ENCODE results near the gene TESPA1. TPM values are rescaled to one million over a fixed set of nuclear protein-coding genes. Genes with fewer than 3 reads are reported as not detected.

TESPA1 gene
- total and polyA plus RNA-seq, 2 of the 8 experiments (the other 6 are each of a cell fraction or from before 2014, with no cell fraction given): not detected

DNA sequence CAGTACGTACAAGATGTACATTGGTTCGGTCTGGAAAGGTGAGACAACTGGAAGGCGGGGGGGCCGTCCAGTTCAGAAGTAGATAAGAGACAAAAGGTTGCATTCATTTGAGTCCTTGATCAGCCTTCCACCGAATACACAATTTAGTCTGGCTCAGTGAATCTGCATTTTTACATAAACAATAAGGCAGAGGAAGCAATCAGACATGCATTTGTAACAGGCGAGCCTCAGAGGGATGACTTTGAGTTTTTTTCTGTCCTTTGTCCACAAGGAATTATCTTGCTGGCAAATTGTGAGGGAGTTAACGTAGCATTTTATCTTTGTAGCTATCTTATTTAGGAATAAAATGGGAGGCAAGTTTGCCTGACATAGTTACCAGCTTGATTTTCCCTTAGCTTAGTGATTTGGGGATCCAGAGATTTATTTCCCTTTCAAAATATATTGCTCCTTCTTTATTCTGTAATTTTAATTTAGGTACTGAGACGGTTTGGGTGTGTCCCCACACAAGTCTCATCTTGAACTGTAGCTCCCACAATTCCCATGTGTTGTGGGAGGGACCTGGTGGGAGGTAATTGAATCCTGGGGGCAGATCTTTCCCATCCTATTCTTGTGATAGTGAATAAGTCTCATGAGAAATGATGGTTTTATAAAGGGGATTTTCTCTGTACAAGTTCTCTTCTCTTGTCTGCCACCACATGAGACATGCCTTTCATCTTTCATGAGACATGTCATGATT lies 59.4 kb downstream of the TESPA1 start (continued):
- TF ChIP-seq, protein P1, sequence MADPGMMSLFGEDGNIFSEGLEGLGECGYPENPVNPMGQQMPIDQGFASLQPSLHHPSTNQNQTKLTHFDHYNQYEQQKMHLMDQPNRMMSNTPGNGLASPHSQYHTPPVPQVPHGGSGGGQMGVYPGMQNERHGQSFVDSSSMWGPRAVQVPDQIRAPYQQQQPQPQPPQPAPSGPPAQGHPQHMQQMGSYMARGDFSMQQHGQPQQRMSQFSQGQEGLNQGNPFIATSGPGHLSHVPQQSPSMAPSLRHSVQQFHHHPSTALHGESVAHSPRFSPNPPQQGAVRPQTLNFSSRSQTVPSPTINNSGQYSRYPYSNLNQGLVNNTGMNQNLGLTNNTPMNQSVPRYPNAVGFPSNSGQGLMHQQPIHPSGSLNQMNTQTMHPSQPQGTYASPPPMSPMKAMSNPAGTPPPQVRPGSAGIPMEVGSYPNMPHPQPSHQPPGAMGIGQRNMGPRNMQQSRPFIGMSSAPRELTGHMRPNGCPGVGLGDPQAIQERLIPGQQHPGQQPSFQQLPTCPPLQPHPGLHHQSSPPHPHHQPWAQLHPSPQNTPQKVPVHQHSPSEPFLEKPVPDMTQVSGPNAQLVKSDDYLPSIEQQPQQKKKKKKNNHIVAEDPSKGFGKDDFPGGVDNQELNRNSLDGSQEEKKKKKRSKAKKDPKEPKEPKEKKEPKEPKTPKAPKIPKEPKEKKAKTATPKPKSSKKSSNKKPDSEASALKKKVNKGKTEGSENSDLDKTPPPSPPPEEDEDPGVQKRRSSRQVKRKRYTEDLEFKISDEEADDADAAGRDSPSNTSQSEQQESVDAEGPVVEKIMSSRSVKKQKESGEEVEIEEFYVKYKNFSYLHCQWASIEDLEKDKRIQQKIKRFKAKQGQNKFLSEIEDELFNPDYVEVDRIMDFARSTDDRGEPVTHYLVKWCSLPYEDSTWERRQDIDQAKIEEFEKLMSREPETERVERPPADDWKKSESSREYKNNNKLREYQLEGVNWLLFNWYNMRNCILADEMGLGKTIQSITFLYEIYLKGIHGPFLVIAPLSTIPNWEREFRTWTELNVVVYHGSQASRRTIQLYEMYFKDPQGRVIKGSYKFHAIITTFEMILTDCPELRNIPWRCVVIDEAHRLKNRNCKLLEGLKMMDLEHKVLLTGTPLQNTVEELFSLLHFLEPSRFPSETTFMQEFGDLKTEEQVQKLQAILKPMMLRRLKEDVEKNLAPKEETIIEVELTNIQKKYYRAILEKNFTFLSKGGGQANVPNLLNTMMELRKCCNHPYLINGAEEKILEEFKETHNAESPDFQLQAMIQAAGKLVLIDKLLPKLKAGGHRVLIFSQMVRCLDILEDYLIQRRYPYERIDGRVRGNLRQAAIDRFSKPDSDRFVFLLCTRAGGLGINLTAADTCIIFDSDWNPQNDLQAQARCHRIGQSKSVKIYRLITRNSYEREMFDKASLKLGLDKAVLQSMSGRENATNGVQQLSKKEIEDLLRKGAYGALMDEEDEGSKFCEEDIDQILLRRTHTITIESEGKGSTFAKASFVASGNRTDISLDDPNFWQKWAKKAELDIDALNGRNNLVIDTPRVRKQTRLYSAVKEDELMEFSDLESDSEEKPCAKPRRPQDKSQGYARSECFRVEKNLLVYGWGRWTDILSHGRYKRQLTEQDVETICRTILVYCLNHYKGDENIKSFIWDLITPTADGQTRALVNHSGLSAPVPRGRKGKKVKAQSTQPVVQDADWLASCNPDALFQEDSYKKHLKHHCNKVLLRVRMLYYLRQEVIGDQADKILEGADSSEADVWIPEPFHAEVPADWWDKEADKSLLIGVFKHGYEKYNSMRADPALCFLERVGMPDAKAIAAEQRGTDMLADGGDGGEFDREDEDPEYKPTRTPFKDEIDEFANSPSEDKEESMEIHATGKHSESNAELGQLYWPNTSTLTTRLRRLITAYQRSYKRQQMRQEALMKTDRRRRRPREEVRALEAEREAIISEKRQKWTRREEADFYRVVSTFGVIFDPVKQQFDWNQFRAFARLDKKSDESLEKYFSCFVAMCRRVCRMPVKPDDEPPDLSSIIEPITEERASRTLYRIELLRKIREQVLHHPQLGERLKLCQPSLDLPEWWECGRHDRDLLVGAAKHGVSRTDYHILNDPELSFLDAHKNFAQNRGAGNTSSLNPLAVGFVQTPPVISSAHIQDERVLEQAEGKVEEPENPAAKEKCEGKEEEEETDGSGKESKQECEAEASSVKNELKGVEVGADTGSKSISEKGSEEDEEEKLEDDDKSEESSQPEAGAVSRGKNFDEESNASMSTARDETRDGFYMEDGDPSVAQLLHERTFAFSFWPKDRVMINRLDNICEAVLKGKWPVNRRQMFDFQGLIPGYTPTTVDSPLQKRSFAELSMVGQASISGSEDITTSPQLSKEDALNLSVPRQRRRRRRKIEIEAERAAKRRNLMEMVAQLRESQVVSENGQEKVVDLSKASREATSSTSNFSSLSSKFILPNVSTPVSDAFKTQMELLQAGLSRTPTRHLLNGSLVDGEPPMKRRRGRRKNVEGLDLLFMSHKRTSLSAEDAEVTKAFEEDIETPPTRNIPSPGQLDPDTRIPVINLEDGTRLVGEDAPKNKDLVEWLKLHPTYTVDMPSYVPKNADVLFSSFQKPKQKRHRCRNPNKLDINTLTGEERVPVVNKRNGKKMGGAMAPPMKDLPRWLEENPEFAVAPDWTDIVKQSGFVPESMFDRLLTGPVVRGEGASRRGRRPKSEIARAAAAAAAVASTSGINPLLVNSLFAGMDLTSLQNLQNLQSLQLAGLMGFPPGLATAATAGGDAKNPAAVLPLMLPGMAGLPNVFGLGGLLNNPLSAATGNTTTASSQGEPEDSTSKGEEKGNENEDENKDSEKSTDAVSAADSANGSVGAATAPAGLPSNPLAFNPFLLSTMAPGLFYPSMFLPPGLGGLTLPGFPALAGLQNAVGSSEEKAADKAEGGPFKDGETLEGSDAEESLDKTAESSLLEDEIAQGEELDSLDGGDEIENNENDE (IDR thresholded peaks at IDR 0.05; ENCODE audit: insufficient replicate concordance, low read length): no peak
- TF ChIP-seq KDM4A (IDR thresholded peaks at IDR 0.05; ENCODE audit: low read depth, low read length, severe bottlenecking) (no peak), NANOG (IDR thresholded peaks at IDR 0.05; ENCODE audit: insufficient read depth, low read depth, low read length, poor library complexity, severe bottlenecking) (no peak), KDM1A (IDR thresholded peaks at IDR 0.05; ENCODE audit: borderline replicate concordance, low read length) (no peak), CHD1 (IDR thresholded peaks at IDR 0.05; ENCODE audit: low read depth, low read length) (no peak)
